Thyroid gland (tissue), 4 donors: ENCODE results near the gene SEPTIN10.

Source experiments
- CTCF ChIP-seq, 6 experiments: fragments of 200-600 bp in 3 of 6; fragments of 450-650 bp in 3 of 6; sonication (generic) in 3 of 6; IDR thresholded peaks; one replicate each; pipeline ENCODE4 v1.5.1; 2016 to 2019; ENCODE audit warnings: antibody characterized with exemption in 6 of 6, mild to moderate bottlenecking in 2 of 6, inconsistent platforms in 1 of 6, moderate library complexity in 1 of 6
- POLR2A ChIP-seq, 2 donors: fragments of 450-650 bp; IDR thresholded peaks; one replicate each; pipeline ENCODE4 v1.6.1; 2017; ENCODE audit warnings: antibody characterized with exemption in 2 of 2, mild to moderate bottlenecking in 2 of 2, moderate library complexity in 1 of 2

- TF ChIP-seq CTCF (IDR thresholded peaks at IDR 0.05) (no peak), POLR2A (IDR thresholded peaks at IDR 0.05) (no peak)
Measured at GRCh38 chr2:109648041-109648527, 34.3 kb upstream of the SEPTIN10 start.
